Right kidney (tissue), 1 donor: ENCODE results near the gene AP1M1.

ENCODE experiments used
- DNase-seq: peaks from one replicate; pipeline ENCODE4 v3.0.0-alpha.2; 2016

The AP1M1 gene

DNA sequence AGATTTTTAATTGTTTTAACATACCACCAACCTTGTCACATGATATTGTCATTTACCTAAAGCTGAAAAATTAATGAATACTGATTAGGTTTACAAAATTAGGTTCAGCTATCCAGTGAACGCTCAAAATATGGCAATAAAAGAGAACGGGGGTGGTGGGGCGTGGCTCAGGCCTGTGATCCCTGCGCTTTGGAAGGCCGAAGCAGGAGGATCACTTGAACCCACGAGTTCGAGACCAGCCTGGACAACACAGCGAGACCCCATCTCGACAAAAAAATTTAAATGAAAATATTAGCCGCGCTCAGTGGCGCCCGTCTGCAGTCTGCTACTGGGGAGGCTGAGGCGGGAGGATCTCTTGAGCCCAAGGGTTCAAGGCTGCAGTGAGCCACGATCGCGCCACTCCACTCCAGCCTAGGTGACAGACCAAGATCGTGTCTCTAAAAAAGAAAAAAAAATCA is 13.0 kb upstream of the AP1M1 start:
- no peak for DNase-seq

DNA sequence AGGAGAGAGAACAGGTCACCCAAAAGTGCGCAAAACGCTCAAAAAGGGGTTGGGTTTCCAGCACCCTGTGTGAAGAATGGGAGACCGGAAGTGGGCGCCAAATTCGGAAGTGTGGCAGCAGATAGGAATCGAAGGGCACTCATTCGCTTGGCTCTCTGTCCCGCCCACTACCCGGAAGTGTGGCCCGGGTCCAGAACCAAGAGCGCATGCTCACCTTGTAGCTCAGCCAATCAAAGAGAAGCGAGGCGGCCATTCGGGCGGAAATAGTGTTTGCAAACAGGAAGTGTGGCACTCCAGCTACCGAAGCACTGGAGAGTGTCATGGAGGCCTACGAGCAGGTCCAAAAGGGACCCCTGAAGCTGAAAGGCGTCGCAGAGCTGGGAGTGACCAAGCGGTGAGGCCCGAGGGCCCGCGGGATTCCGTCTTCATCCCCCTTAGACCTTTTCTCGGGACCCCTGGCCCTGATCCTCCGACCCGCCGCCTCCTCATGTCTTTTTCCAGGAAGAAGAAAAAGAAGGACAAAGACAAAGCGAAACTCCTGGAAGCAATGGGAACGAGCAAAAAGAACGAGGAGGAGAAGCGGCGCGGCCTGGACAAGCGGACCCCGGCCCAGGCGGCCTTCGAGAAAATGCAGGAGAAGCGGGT is 12.5 kb upstream of the AP1M1 start, which contains the start of gene FAM32A:
Gene FAM32A (plus strand): TSS at position 288 of the 645 bp plus-strand sequence. CDS start 33 bp downstream, at position 321.
- peak; percentile 79 for DNase-seq

DNA sequence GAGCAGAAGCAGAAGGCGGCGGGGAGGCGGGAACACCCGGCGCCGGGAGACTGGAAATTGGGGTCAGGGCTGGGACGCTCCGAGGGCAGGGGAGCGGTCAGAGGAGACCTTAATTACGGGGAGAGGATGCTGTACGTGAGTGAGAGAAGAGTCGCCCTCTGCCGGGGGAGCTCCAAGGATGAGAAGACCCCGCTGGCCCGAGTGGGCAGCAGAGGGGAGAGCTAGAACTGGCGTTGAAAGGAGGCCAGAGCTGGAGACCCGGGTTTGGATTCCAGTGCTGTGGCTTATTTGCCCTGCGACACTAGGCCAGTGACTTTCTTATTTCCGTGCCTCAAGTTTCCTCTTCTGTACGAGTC is 12.0 kb upstream of the AP1M1 start:
- DNase-seq = no peak

DNA sequence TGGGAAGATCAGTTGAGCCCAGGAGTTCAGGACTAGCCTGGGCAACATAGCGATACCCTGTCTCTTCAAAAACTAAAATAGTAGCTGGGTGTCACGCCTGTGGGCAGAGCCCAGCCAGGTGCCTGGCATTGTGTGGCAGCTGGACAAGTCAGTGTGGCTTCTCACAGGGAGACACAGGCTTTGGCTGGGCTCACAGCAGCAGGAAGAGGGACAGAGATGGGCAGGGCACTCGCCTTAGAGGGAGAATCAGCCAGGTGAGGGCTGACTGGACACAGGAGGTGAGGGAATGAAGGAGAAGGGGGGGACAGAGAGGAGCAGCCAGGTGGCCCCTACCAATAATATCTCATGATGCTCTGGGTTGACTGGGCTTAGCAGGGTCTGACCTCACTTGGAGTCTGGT is 9.2 kb upstream of the AP1M1 start:
- no peak for DNase-seq

DNA sequence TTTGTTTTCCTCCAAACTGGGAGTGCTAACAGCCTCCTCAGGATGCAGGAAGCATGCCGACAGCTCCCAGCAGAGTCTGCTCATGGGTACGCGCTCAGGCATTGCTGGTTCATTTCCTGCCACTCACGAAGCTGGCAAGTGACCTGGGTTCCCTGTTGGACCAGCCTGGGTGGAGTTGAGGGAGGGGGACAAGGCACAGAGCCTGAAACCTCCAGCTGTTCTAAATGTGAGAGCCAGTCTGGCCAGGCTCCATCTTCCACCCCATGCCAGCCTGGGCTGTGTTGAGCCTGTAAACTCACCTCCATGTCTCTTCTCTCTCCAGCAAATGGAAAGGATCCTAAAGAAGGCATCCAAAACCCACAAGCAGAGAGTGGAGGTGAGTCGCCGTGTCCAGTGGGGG is 7.5 kb upstream of the AP1M1 start:
- no peak for DNase-seq

DNA sequence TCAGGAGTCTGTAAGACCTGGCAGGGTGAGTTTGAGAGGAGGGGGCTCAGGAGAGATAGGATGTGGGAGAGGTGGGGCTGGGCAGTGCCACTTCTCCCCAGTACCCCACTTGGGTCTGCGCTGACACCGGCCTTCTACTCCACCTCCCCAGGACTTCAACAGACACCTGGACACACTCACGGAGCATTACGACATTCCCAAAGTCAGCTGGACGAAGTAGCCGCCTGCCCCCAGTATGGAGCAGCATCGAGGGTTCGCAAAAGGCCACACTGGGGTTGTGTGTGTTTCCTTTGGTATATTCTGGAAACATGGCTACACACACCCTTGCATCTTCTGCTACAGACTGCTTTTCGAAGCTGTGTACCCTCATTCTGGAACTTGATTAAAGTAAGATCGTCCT is 7.0 kb upstream of the AP1M1 start:
- DNase-seq = no peak

DNA sequence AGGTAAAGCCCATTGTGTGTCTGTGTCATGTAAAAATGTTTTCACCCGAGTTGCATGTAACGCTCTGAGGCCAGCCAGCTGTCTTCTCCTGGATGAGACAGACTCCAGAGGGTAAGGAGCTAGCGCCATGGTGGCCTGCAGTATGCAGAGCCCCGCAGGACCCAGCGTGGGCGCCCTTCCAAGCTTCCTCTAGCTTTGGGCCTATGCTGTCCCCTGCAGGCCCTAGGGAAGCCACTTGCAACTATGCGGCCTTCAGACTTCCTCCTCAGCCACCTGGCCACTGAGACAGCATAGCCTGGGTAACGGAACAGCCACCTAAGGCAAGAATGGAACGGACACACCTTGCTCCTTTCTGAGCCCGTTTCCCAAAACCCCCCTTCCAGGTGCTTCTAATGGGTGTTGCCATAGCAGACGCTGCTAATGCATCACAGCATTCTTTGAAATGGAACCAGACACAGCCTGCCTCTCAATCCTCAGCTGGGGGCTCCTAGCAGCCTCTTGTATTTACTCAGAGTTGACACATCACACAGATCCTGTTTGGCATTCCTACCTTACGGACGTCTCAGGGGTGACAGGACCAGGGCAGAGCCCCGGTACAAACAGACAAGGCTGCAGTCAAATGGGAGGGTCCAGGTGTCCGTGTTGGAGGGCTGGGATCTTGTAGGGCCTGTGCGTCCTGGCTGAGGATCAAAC is 6.3 kb upstream of the AP1M1 start:
- no peak for DNase-seq

DNA sequence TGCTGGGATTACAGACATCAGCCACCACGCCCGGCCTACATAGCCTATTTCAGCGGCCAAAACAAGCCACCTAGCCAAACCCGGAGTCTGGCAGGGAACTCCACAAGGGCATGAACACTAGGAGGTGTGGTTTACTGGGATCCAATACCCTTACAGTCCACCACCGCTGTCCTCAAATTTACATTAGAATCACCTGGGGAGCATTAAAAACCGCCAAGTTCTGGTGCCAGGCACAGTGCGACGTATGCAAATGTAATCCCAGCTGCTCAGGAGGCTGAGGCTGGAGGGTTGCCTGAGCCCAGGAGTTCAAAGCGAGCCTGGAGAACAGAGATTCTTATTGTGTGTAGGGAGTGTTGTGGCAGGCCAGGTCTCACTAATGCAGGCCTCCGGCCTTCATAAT is 4.2 kb upstream of the AP1M1 start:
- DNase-seq = no peak

DNA sequence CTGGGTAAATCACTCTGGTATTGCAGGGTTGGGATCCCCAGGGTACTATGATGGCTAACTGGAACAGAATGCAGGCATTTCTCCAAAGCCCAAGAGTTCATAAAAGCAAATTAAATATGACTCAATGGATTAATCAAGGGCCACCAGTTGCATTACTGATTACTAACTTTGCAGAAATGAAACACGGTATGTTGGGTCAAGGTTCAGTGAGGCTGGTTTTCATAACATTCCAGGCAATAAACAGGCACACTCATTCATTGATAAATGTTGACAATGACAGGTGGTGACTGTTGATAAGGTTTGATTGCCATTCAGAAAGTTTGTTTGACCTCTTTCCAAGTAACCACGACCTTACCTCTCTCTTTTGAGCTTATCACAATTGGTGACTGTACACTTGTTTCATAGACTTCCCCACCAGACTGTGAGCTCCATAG is 506 bp upstream of the AP1M1 start:
- DNase-seq = no peak

DNA sequence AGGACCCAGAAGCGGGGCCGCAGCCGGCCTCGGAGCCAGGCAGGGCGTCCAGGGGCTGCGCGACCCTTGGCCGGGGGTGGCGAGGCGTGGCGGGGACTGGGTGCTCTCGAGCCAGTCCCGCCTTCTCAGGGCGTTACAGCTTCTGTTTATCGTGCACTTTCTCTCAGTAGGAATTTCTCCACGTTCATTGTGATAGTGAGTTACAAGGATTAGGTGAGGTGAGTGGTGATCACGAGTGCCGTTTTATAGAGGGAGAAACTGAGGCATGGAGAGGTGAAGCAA is 600 bp downstream of the AP1M1 start:
- no peak for DNase-seq

DNA sequence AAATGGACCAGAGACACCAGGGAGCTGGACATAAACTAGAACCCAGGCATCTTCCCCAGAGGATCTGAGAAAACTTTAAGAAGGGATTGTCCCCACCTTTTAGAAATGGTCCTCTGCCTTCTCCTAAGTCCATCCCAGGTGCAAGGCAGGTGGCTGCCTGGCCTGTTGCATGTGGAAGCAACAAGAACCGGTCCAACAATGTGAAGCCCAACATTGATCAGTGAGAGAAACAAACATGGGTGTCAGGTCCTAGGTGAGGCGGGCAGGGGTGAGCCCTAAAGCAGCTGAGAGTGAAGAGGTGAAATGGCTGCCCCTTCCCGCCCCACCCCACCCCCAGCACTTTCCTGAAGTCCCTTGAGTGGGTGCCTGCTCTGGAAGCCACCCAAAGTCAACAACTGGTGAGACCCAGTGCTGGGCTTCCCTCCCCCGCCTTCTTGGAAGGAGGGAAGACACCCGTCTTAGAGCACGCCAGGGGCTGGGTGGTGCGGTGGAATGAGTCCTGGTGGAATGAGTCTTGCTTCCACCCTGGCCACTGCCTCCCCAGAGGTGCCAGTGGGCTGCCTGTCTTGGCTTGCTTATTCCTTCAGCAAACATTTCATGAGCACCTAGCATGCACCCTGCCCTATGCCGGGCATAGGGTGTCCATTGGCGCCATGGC is 1.7 kb downstream of the AP1M1 start:
- no peak for DNase-seq

DNA sequence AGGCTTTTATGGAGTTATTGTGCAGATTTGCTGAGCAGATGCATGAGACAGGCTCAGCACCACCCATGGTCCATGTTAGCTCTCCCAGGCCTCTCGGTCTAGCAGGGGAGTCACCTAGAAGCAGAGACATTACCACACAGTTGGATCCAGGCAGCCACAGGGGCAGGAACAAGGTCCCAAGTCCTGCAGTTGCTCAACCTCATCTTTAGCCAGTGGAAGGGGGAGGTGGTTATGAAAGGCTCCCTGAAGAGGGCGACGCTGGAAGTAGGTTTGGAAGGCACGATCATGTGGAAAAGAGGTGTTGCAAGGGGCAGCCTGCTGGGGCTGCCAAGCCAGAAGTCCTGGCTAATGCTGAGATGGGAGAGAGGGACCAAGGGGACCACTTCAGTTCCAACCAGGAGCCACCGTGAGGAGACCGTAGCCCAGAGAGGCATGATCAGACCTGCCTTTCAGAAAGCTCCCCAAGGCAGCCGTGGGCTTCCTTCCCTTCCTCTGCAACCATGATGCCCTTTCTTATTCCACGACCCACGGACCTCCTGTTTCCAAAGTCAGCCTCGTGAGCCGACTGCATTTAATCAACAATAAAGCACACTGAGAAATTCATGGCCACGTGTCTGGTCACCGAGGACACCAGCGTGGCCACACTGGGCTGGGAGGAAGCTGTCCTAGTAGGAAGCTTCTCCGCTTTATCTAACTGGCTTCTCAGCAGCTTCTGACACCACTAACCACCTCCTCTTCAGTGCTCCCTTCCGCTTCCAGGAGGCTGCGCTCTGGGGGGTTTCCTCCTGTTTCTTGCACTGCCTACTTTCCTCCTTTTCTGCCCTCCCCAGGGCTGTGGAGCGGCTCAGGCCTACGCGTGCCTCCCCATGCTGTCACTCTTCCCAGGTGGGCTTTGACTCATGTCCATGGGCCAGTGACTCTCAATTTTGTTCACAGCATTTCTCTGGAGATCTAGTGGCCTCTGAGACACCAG is 2.6 kb downstream of the AP1M1 start:
- DNase-seq = no peak

DNA sequence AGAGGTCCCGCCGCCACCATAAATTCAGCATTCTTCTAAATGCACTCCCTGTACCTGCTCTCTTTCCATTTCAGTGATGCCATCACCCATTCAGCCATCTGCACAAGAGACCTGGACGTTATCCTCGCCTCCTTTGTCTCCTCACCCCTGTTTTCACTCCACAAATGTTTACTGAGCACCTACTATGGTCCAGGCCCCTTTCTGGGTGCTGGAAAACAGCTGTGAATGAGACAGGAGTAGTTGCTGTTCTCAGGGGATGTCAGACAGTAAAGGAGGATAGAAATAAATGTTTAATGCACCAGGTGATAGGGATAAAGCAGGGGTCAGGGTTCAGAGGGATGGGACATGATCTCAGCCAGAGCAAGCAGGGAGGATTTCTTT is 3.3 kb downstream of the AP1M1 start:
- no peak for DNase-seq

DNA sequence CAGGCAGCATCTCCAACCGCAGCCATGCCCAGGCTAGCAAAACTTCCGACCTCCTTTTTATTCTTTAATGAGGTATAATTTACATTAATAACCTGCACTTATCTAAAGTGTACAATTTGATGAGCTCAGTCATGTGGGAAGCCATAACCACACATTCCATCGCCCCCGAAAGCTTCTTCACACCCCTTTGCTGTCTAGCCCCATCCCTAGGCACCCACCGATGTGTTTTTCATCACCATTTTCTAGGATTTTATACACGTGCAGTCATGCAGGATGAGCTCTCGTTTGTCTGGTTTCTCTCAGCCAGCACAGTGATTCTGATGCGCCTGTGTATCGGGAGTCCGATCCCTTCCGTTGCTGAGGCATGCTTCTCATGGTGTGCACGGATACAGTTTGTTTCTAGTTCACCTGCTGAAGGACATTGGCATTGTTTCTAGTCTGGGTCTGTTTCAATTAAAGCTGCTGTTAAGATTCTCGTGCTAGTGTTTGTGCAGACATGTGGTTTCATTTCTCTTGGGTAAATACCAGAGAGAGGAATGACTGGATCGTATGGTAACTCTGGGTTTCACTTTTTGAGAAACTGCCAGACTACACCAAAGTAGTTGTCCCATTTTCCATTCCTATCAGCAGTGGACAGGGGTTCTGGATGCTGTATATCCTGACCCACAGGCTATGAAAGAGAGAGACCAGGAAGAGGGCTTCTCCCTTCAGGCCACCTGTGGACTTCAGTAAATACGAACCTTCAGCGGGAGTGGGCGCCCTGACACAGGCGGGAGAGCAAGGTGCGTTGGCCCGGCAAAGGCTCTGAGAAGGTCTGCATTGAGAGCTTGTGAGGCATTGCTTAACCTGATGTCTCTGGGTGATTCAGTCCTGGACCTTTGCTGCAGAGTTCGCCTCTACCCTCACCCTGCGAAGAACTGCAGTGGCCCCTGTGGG is 4.9 kb downstream of the AP1M1 start:
- DNase-seq = no peak

DNA sequence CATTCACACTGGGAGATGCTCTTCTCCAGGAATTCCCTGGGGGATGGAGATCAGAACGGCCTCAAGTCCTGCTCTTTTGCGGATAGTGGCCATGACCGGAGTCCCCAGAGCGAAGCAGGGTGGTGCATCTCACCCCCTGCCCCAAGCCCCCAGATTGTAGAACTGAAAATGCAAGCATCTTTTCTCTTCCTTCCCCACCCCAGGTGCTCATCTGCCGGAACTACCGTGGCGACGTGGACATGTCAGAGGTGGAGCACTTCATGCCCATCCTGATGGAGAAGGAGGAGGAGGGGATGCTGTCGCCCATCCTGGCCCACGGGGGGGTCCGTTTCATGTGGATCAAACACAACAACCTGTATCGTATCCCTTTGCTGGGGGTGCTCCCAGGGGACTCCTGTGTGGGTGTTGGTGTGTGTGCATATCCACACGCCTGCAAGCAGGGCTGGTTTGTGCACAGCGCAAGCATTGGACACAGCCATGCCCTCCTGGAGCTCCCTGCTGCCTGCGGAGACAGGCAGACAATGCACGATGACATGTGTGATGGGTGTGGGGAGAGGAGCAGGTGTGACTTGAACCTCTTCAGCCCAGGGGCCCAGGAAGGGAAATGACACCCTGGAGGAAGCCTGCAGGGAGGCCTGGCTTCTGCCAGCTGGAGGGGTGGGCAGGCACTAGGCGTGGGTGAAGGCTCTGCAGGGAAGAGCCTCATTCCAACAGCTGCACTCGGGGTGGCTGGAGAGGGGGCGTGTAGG is 5.7 kb downstream of the AP1M1 start:
- no peak for DNase-seq

DNA sequence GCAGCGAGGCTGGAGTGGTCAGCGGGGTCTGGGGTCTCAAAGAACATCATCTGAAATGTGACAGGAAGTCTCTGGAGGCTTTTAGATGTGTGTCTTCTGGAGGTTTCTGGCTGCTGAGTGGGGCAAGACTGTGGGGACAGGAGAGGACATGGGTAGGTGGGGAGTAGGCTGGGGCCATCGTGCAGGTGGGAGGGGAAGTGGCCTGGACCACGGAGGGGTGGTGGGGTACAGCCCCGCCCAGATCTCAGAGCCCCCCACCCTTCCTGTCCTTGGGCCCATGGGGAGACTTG is 6.2 kb downstream of the AP1M1 start:
- no peak for DNase-seq

DNA sequence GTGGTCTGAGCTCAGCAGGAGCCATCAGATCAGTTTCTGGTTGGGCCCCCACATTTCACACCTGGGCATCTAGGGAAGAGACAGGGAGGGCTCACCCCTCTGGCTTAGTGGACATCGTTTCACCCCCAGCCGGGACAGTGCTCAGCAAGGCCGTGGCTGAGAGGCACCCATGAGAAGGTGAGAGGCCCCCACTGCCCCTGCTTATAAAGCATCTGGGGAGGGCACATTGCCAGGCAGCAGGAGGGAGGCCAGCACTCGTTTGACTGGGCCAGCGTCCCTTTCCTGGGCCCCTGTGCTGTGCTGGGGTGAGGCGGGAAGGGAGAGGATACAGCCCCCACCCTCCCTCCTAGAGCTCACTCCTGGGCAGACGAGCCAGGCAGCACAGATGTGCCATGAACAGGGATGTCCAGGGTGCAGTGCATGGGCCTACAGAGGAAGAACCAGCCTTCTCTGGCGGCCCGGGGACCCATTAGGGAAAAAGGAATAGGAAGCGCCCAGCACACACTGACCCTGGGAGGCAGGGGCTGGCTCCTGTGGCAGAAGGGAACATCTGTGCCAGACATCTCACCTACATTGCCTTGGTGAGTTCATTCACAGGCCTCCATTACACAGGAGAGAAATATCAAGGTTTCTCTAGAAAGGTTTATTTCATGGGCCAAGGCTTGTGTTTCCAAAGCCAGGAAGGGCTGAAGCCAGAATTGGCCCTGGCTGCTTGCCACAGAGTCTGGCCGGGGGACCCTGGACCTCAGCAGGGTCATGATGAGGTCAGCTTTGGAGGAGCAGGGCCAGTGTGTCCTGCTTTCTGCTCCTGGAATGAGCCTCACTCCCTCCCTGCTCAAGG is 7.7 kb downstream of the AP1M1 start:
- DNase-seq = no peak

DNA sequence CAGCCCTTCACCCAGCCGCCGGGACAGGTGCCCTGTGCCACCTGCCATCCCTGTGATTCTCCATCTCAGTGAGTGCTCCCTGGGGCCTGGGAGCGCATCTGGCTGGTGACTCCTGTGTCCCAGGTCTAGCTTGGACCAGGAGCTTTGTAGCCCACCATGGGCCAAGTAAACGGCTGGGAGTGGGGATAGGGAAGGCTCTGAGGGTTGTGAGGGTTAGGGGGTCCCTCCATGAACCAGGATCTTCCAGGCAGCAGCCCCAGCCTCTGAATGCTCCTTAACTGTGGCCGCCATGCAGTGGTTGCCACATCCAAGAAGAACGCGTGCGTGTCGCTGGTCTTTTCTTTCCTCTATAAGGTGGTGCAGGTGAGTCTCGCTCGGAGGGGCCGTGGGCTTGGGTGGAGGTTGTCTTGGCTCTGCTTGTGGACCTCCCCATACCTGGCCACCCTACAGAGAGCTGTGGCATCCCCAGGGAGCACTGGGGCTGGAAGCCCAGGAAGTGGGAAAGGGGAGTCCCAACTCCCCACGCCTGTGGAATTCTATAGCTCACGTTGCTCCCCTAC is 8.4 kb downstream of the AP1M1 start:
- DNase-seq = no peak

DNA sequence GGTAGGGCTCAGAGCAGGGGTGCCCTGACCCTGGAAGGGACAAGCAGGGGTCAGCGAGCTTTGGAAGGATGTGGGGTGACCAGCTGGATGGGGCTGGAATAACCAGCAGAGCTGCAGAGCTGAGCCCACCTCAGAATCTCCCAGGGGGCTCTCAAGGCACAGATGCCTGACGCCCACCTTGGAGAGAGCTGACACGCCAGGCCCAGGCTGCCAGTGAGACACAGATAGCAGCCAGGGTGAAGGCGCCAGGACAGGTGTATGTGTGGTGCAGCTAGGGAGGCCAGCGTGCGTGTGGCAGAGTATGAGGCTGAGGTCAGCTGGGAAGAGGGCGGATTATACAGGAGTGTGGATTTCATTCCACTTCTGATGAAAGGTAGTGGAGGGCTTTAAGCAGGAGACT is 8.9 kb downstream of the AP1M1 start:
- no peak for DNase-seq

DNA sequence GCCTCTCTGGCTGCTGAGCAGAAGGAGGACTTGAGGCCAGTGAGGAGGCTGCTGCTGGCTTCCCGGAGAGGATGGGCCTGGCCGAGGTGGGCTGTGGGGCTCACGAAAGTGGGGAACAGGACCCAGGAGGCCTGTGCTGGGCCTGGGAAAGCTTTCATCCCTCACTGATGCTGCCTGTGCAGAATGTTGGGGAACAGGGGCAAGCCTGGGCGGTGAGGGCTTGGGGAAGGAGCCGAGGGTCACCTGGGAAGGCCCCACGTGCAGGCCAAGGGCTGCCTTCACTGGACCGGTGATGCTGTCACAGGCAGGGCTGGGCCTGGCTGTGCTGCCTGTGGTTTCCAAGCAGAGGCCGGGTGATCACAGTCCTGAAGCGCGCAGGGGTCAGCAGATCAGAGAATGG is 9.4 kb downstream of the AP1M1 start:
- no peak for DNase-seq
